Measurements from ENCODE around the gene PACRG.

The PACRG gene

DNA sequence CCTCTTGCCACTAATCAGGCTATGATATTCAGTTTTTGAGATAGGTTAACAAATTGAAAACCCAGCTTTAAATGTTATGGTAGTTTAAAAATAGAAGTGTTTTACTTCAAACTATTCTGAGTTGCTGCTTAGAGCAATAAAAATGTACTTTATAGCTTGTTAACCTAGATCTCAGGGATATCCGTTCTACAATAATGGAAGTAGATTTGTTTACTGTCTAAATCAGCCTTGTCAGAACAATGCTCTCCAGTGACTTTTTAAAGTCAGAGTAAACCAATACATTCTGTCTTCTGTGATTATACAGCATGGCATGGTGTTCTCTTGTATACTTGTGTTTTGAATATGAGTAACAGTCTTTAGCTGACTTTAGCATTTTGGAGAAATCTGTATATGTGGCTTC is 161.5 kb downstream of the PACRG start:
- ATAC-seq = no peak
- TF ChIP-seq PPARA (CRISPR knock-in tag; IDR thresholded peaks at IDR 0.05; ENCODE audit: borderline replicate concordance) (no peak), ESRRG (CRISPR knock-in tag; IDR thresholded peaks at IDR 0.05) (no peak), ZNF70 (CRISPR knock-in tag; IDR thresholded peaks at IDR 0.05) (no peak), SNAI2 (CRISPR knock-in tag; IDR thresholded peaks at IDR 0.05) (no peak)
- TF ChIP-seq, protein P1, sequence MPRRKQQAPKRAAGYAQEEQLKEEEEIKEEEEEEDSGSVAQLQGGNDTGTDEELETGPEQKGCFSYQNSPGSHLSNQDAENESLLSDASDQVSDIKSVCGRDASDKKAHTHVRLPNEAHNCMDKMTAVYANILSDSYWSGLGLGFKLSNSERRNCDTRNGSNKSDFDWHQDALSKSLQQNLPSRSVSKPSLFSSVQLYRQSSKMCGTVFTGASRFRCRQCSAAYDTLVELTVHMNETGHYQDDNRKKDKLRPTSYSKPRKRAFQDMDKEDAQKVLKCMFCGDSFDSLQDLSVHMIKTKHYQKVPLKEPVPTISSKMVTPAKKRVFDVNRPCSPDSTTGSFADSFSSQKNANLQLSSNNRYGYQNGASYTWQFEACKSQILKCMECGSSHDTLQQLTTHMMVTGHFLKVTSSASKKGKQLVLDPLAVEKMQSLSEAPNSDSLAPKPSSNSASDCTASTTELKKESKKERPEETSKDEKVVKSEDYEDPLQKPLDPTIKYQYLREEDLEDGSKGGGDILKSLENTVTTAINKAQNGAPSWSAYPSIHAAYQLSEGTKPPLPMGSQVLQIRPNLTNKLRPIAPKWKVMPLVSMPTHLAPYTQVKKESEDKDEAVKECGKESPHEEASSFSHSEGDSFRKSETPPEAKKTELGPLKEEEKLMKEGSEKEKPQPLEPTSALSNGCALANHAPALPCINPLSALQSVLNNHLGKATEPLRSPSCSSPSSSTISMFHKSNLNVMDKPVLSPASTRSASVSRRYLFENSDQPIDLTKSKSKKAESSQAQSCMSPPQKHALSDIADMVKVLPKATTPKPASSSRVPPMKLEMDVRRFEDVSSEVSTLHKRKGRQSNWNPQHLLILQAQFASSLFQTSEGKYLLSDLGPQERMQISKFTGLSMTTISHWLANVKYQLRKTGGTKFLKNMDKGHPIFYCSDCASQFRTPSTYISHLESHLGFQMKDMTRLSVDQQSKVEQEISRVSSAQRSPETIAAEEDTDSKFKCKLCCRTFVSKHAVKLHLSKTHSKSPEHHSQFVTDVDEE (CRISPR knock-in tag; IDR thresholded peaks at IDR 0.05) = no peak

DNA sequence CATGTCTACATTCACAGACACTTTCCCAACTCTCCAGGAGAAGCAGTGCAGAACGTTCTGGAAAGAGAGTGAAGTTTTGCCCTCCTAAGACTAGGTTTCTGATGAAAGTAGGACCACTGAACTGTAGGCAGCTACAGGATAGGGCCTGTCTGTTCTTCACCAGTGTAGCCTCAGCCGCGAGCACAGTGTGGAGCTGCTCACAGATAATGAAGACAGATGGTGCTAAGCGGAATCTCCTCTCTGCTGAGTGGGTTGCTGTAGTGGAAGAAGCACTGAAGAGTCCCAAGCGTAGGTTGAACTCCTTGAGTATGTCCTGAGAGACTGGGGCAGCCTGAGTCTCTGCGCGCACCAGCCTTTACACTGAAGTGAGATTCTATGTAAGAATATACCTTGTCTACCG is 170.2 kb downstream of the PACRG start:
- TF ChIP-seq ZFP3 (CRISPR knock-in tag; IDR thresholded peaks at IDR 0.05) (no peak), TOX (CRISPR knock-in tag; IDR thresholded peaks at IDR 0.05; ENCODE audit: borderline replicate concordance) (no peak), ESRRG (CRISPR knock-in tag; IDR thresholded peaks at IDR 0.05) (no peak), ZNF8 (CRISPR knock-in tag; IDR thresholded peaks at IDR 0.05) (no peak)
- no peak for ATAC-seq

DNA sequence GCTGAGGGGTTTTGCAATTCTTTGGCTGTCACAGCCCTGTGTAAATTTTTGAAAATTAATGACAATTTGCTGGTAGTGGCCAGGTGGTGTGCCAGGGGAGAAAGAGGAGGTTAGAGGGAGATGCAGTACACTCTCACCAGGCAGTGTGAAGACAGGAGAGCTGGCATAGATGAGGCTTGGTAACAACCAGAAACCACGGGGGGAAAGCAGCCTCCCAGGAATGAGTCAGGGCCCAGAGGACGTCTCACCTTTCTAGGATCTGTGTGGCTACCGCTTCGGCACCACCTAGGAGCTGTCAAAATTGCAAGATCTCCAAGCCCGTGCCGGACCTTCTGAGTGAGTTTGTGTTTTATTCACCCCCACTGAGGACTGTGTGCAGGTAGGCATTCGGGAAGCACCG is 171.4 kb downstream of the PACRG start:
- no peak for TF ChIP-seq GLIS3 (CRISPR knock-in tag; IDR thresholded peaks at IDR 0.05)
- TF ChIP-seq, protein P2, sequence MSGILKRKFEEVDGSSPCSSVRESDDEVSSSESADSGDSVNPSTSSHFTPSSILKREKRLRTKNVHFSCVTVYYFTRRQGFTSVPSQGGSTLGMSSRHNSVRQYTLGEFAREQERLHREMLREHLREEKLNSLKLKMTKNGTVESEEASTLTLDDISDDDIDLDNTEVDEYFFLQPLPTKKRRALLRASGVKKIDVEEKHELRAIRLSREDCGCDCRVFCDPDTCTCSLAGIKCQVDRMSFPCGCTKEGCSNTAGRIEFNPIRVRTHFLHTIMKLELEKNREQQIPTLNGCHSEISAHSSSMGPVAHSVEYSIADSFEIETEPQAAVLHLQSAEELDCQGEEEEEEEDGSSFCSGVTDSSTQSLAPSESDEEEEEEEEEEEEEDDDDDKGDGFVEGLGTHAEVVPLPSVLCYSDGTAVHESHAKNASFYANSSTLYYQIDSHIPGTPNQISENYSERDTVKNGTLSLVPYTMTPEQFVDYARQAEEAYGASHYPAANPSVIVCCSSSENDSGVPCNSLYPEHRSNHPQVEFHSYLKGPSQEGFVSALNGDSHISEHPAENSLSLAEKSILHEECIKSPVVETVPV (CRISPR knock-in tag; IDR thresholded peaks at IDR 0.05) = no peak
- TF ChIP-seq SNAI2 (CRISPR knock-in tag; IDR thresholded peaks at IDR 0.05) = no peak
- TF ChIP-seq CSDC2 (CRISPR knock-in tag; IDR thresholded peaks at IDR 0.05) = no peak
- no peak for TF ChIP-seq PPARA (CRISPR knock-in tag; IDR thresholded peaks at IDR 0.05; ENCODE audit: borderline replicate concordance)
- TF ChIP-seq, protein P3, sequence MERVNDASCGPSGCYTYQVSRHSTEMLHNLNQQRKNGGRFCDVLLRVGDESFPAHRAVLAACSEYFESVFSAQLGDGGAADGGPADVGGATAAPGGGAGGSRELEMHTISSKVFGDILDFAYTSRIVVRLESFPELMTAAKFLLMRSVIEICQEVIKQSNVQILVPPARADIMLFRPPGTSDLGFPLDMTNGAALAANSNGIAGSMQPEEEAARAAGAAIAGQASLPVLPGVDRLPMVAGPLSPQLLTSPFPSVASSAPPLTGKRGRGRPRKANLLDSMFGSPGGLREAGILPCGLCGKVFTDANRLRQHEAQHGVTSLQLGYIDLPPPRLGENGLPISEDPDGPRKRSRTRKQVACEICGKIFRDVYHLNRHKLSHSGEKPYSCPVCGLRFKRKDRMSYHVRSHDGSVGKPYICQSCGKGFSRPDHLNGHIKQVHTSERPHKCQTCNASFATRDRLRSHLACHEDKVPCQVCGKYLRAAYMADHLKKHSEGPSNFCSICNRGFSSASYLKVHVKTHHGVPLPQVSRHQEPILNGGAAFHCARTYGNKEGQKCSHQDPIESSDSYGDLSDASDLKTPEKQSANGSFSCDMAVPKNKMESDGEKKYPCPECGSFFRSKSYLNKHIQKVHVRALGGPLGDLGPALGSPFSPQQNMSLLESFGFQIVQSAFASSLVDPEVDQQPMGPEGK (CRISPR knock-in tag; IDR thresholded peaks at IDR 0.05; ENCODE audit: borderline replicate concordance) = no peak
- TF ChIP-seq TOX (CRISPR knock-in tag; IDR thresholded peaks at IDR 0.05; ENCODE audit: borderline replicate concordance) = no peak

DNA sequence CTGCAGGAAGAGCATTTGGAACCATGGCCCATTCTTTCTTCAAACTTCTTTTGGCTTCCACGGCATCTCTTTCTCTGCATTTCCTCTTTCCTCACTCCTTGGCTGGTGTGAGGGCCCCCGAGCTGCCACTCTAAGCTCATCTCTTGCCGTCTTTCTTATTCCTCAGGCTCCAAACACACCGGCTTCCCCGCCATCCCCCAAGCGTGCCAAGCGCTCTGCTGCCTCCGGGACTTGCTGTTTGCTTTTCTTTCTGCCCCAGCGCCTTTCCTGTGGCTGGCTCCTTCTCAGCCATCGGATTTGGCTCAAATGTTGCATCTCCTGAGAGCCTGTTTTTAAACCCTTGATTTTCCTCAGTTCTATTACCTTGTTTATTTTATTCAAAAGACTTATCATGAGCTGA is 172.7 kb downstream of the PACRG start:
- TF ChIP-seq, protein P1 (CRISPR knock-in tag; IDR thresholded peaks at IDR 0.05) = no peak
- TF ChIP-seq, protein P3 (CRISPR knock-in tag; IDR thresholded peaks at IDR 0.05; ENCODE audit: borderline replicate concordance) = no peak
- no peak for TF ChIP-seq ZC3H10 (CRISPR knock-in tag; IDR thresholded peaks at IDR 0.05)
- TF ChIP-seq, protein P4, sequence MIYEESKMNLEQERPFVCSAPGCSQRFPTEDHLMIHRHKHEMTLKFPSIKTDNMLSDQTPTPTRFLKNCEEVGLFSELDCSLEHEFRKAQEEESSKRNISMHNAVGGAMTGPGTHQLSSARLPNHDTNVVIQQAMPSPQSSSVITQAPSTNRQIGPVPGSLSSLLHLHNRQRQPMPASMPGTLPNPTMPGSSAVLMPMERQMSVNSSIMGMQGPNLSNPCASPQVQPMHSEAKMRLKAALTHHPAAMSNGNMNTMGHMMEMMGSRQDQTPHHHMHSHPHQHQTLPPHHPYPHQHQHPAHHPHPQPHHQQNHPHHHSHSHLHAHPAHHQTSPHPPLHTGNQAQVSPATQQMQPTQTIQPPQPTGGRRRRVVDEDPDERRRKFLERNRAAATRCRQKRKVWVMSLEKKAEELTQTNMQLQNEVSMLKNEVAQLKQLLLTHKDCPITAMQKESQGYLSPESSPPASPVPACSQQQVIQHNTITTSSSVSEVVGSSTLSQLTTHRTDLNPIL (CRISPR knock-in tag; IDR thresholded peaks at IDR 0.05; ENCODE audit: low read depth) = no peak
- no peak for TF ChIP-seq TOX (CRISPR knock-in tag; IDR thresholded peaks at IDR 0.05; ENCODE audit: borderline replicate concordance)
- no peak for TF ChIP-seq ZNF70 (CRISPR knock-in tag; IDR thresholded peaks at IDR 0.05)
- TF ChIP-seq OSR1 (CRISPR knock-in tag; IDR thresholded peaks at IDR 0.05) = no peak
- no peak for ATAC-seq

More for the DNA sequence above, 171.4 kb downstream of the PACRG start:
- ATAC-seq = no peak
